Ascending aorta (tissue), 2 donors: Measurements from ENCODE around the gene PRRC2B. TPM values are rescaled to one million over a fixed set of nuclear protein-coding genes. Genes with fewer than 3 reads are reported as not detected.

Experiments
- DNase-seq, 2 donors: peaks; one replicate each; pipeline ENCODE4 v3.0.0-alpha.2; 2019; ENCODE audit warnings: low spot score in 2 of 2
- H3K27ac ChIP-seq, 2 donors: fragments of 200-600 bp; sonication (generic); one replicate each; pipeline ENCODE4 v1.5.1; 2016 to 2017; ENCODE audit warnings: mild to moderate bottlenecking in 1 of 2
- H3K27me3 ChIP-seq: fragments of 200-600 bp; sonication (generic); one replicate; pipeline ENCODE4 v1.5.1; 2017
- H3K36me3 ChIP-seq, 2 donors: fragments of 200-600 bp; sonication (generic); one replicate each; pipeline ENCODE4 v1.5.1; 2016
- H3K4me1 ChIP-seq, 2 donors: fragments of 200-600 bp; sonication (generic); one replicate each; pipeline ENCODE4 v1.5.1; 2016 to 2017; ENCODE audit warnings: mild to moderate bottlenecking in 1 of 2
- H3K4me3 ChIP-seq, 2 donors: fragments of 200-600 bp; sonication (generic); one replicate each; pipeline ENCODE4 v1.5.1; 2016 to 2017; ENCODE audit warnings: mild to moderate bottlenecking in 1 of 2
- H3K9me3 ChIP-seq, 2 donors: fragments of 200-600 bp; sonication (generic); one replicate each; pipeline ENCODE4 v1.5.1; 2016
- intact Hi-C: fragments of 100-400 bp; cut with DNase I; formaldehyde crosslinking; loops from one replicate; pipeline ENCODE4 v1.15.1; 2023
- total RNA-seq: library from RNA; depleted of rRNA; stranded (reverse); fragments of >200 nt; gene quantifications from one replicate; pipeline ENCODE4 v1.1.0, GENCODE V29; 2016
- TF ChIP-seq, protein P1 (sequence below), 3 experiments: fragments of 200-600 bp in 2 of 3; fragments of 450-650 bp in 1 of 3; sonication (generic) in 2 of 3; IDR thresholded peaks; one replicate each; pipeline ENCODE4 v1.5.1; 2016 to 2019; ENCODE audit warnings: antibody characterized with exemption in 3 of 3, mild to moderate bottlenecking in 1 of 3, moderate library complexity in 1 of 3

PRRC2B gene
- total RNA-seq, 1 donor from 2014 or later = 199 TPM

GRCh38 chr9:131485206-131485605 is 91.3 kb downstream of the PRRC2B start:
- DNase-seq = no peak
- Histone ChIP-seq H3K27me3 (no peaks in the 10 kb centered on the region), H3K36me3 (peaks cover 93 to 98% of the 10 kb centered on the region in 2 donors), H3K9me3 (no peaks in the 10 kb centered on the region), H3K4me3 (no peak overlapping the region), H3K27ac (no peak overlapping the region), H3K4me1 (no peaks in the 10 kb centered on the region)
- intact Hi-C loops = no loop called here
- TF ChIP-seq, protein P1, sequence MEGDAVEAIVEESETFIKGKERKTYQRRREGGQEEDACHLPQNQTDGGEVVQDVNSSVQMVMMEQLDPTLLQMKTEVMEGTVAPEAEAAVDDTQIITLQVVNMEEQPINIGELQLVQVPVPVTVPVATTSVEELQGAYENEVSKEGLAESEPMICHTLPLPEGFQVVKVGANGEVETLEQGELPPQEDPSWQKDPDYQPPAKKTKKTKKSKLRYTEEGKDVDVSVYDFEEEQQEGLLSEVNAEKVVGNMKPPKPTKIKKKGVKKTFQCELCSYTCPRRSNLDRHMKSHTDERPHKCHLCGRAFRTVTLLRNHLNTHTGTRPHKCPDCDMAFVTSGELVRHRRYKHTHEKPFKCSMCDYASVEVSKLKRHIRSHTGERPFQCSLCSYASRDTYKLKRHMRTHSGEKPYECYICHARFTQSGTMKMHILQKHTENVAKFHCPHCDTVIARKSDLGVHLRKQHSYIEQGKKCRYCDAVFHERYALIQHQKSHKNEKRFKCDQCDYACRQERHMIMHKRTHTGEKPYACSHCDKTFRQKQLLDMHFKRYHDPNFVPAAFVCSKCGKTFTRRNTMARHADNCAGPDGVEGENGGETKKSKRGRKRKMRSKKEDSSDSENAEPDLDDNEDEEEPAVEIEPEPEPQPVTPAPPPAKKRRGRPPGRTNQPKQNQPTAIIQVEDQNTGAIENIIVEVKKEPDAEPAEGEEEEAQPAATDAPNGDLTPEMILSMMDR (IDR thresholded peaks at IDR 0.05) = no peak

GRCh38 chr9:131485728-131486422 is 92.0 kb downstream of the PRRC2B start:
- intact Hi-C loops = no loop called here
- Histone ChIP-seq H3K4me1 (no peaks in the 10 kb centered on the region), H3K4me3 (no peak overlapping the region), H3K9me3 (no peaks in the 10 kb centered on the region), H3K27ac (no peak overlapping the region), H3K27me3 (no peaks in the 10 kb centered on the region), H3K36me3 (peaks cover 94 to 98% of the 10 kb centered on the region in 2 donors)
- no peak for DNase-seq
- TF ChIP-seq, protein P1 (IDR thresholded peaks at IDR 0.05) = no peak

- Histone ChIP-seq H3K36me3 (peaks cover 98 to 100% of the 10 kb centered on the region in 2 donors), H3K9me3 (no peaks in the 10 kb centered on the region), H3K4me1 (no peaks in the 10 kb centered on the region), H3K4me3 (no peak overlapping the region), H3K27me3 (no peaks in the 10 kb centered on the region), H3K27ac (no peak overlapping the region)
- no peak for DNase-seq
- intact Hi-C loops = no loop called here
- TF ChIP-seq, protein P1 (IDR thresholded peaks at IDR 0.05) = no peak
Observed at GRCh38 chr9:131487001-131487400, 93.1 kb downstream of the PRRC2B start.

GRCh38 chr9:131487621-131488031 is 93.7 kb downstream of the PRRC2B start:
- Histone ChIP-seq H3K9me3 (no peaks in the 10 kb centered on the region), H3K4me1 (no peaks in the 10 kb centered on the region), H3K27me3 (no peaks in the 10 kb centered on the region), H3K36me3 (peaks cover 98 to 100% of the 10 kb centered on the region in 2 donors), H3K27ac (no peak overlapping the region), H3K4me3 (no peak overlapping the region)
- TF ChIP-seq, protein P1 (IDR thresholded peaks at IDR 0.05) = no peak
- intact Hi-C loops = no loop called here
- no peak for DNase-seq

DNA sequence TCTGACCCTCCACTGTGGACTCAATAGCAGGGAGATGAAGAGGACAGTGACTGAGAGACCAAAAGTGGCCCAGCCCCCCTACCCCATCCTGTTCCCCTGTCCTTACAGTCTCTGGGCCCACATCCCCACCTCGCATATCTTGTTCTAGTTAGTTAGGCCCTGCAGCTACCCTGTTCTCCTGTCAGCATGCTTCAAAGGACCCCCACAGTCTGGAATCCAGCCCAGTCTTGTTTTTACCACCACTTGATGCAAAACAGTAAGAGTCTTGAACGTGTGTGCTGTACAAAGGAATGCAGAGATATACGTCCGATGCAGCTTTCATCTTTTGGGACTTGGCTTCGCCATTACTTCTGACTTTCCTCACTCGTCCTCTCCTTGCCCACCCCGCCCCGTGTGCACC is 96.6 kb downstream of the PRRC2B start:
- no peaks in the 10 kb centered on the region for H3K4me1 ChIP-seq
- H3K27ac ChIP-seq = no peak overlapping the region
- no peaks in the 10 kb centered on the region for H3K27me3 ChIP-seq
- H3K9me3 ChIP-seq = no peaks in the 10 kb centered on the region
- intact Hi-C loops = no loop called here
- H3K36me3 ChIP-seq = peaks cover 98 to 100% of the 10 kb centered on the region in 2 donors
- TF ChIP-seq, protein P1 (IDR thresholded peaks at IDR 0.05) = no peak
- no peak overlapping the region for H3K4me3 ChIP-seq
- DNase-seq = no peak
